ENCODE data around the gene MCL1.

Gene MCL1

DNA sequence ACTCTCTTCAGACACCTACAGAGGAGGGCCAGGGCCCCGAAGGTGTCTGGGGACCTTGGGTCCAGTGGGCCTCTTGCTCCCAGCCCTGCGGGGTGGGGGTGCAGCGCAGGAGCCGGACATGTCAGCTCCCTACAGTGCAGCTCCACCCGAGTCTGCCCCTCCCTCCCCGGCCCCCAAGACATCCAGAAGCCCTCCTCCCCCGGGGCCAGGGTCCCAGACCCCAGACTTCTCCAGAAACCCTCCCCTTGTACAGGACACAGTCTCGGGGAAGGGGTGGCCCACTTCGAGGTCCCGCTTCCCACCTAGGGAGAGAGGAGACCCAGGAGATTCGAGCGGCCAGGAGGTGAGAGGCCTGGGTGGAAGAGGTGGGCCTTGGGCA, 26.5 kb downstream of the MCL1 start:
- Mint-ChIP-seq H3K4me1 (ENCODE audit: low read depth) (peaks cover 71% of the 10 kb centered on the region), H3K27me3 (no peaks in the 10 kb centered on the region), H3K9me3 (no peaks in the 10 kb centered on the region), H3K36me3 (ENCODE audit: low read depth) (peaks cover 83% of the 10 kb centered on the region), H3K4me3 (peak overlapping the region; percentile 99), H3K27ac (peak overlapping the region; percentile 99)
- intact Hi-C loops (cut with micrococcal nuclease) = loop anchor here (1.0 to 5.0 kb wide), 2 partner anchors 8 to 91 kb away; no protein-coding TSS in a partner anchor

- Mint-ChIP-seq H3K27ac (peak overlapping the region; percentile 99), H3K27me3 (no peaks in the 10 kb centered on the region), H3K9me3 (no peaks in the 10 kb centered on the region), H3K4me3 (peak overlapping the region; percentile 99), H3K36me3 (ENCODE audit: low read depth) (peaks cover 77% of the 10 kb centered on the region), H3K4me1 (ENCODE audit: low read depth) (peaks cover 65% of the 10 kb centered on the region)
- intact Hi-C loops (cut with micrococcal nuclease) = loop anchor here (1.0 to 5.0 kb wide), 2 partner anchors 9 to 90 kb away; no protein-coding TSS in a partner anchor
Measured at GRCh38 chr1:150552128-150552910, 27.1 kb downstream of the MCL1 start.

DNA sequence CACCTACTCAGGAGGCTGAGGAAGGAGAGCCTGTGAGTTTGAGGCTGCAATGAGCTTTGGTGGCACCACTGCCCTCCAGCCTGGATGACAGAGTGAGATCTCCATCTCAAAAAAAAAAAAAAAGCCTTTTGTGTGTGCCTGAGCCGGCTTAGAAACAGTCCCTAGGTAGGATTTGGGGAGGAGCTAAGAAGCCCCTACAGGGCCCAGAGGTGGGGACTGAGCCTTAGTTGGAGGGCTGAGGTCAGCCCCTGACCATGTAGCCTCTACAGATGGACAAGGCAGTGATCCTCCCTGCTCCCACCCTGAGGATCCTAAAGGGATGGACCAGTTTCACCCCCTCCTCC, 27.7 kb downstream of the MCL1 start:
- no peaks in the 10 kb centered on the region for H3K9me3 Mint-ChIP-seq
- peak overlapping the region; percentile 99 for H3K4me3 Mint-ChIP-seq
- H3K27ac Mint-ChIP-seq = peak overlapping the region; percentile 99
- no peaks in the 10 kb centered on the region for H3K27me3 Mint-ChIP-seq
- H3K36me3 Mint-ChIP-seq (ENCODE audit: low read depth) = peaks cover 72% of the 10 kb centered on the region
- intact Hi-C loops (cut with micrococcal nuclease) = loop anchor here (1.0 to 5.0 kb wide), 2 partner anchors 10 to 89 kb away; no protein-coding TSS in a partner anchor
- H3K4me1 Mint-ChIP-seq (ENCODE audit: low read depth) = peaks cover 59% of the 10 kb centered on the region

DNA sequence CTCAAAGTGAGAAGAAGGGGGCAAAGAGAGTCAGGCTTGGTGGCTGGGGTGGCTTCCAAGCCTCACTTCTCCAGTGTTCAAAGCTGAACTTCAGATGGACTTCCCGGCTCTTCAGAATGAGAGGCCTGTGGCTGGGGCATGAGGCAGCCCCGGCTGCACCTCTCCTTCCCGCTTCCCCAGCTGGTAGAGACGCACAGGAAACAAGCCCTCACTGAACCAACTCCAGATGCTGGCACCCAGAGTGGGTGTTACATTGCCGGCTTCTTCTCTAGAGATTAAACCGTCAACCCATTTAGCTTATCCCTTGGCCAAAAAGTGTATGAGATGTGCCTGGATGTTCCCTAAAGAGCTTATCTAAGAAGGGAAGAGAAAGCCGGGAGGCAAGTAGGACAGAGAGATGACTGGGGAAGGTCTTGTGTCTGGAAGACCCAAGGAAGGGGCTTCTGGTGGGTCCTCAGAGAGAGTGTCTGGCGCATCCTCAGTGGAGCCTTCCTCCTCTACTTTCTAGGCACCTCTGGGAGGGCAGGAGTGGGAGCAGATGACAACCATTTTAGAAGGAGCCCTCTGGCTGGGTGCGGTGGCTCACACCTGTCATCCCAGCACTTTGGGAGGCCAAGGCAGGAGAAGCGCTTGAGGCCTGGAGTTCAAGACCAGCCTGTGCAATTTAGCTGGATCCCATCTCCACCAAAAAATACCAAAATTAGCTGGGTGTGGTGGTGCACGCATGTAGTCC, 28.2 kb downstream of the MCL1 start:
- H3K27me3 Mint-ChIP-seq = peaks cover 2% of the 10 kb centered on the region
- no peaks in the 10 kb centered on the region for H3K9me3 Mint-ChIP-seq
- peaks cover 66% of the 10 kb centered on the region for H3K36me3 Mint-ChIP-seq (ENCODE audit: low read depth)
- peak overlapping the region; percentile 99 for H3K4me3 Mint-ChIP-seq
- peak overlapping the region; percentile 99 for H3K27ac Mint-ChIP-seq
- peaks cover 54% of the 10 kb centered on the region for H3K4me1 Mint-ChIP-seq (ENCODE audit: low read depth)
- intact Hi-C loops (cut with micrococcal nuclease) = loop anchor here (5.0 kb wide), 1 partner anchor 89 kb away; no protein-coding TSS in a partner anchor

DNA sequence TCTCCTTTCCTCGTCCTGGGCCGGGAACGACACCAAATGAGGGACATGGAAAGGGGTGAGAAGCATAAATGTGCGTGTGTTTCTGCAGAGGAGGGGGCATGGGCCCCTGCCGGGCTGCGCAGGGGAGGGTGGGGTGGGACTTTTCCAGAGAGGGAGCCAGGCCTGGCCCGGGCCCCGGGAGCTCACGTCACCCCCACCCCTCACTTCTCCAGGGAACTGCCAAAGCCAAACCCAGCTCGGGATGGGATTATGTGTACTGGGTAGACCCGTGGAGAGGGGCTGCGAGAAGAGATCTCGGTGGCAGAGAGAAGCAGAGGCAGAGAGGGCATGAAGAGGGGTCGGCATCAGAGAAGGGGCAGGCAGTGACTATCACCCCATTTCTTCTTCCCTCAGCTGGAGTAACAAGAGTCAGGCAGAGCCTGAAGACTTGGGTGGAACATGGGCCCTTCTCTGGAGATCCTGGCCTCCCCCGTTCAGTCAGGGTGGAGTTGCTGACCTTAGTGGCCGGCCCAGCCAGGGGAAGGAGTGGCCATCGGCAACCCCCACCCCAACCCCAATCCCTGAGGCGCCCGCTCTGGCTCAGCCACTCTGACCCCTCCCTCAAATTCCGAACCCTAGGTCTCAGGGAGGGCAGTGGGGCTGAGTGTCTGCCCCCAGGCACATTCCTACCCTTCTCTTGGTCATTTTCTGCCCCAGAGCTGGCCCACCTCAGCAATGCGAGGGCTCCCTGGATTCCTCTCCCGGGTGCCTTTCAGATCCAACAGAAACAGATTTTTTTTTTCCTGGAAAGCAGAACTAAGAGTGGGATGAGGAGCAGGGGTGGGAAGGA, 29.0 kb downstream of the MCL1 start:
- H3K4me1 Mint-ChIP-seq (ENCODE audit: low read depth) = peaks cover 49% of the 10 kb centered on the region
- intact Hi-C loops (cut with micrococcal nuclease) = loop anchor here (5.0 kb wide), 1 partner anchor 88 kb away; no protein-coding TSS in a partner anchor
- H3K27ac Mint-ChIP-seq = peak overlapping the region; percentile 99
- H3K9me3 Mint-ChIP-seq = no peaks in the 10 kb centered on the region
- peaks cover 4% of the 10 kb centered on the region for H3K27me3 Mint-ChIP-seq
- H3K4me3 Mint-ChIP-seq = peak overlapping the region; percentile 99
- H3K36me3 Mint-ChIP-seq (ENCODE audit: low read depth) = peaks cover 59% of the 10 kb centered on the region

DNA sequence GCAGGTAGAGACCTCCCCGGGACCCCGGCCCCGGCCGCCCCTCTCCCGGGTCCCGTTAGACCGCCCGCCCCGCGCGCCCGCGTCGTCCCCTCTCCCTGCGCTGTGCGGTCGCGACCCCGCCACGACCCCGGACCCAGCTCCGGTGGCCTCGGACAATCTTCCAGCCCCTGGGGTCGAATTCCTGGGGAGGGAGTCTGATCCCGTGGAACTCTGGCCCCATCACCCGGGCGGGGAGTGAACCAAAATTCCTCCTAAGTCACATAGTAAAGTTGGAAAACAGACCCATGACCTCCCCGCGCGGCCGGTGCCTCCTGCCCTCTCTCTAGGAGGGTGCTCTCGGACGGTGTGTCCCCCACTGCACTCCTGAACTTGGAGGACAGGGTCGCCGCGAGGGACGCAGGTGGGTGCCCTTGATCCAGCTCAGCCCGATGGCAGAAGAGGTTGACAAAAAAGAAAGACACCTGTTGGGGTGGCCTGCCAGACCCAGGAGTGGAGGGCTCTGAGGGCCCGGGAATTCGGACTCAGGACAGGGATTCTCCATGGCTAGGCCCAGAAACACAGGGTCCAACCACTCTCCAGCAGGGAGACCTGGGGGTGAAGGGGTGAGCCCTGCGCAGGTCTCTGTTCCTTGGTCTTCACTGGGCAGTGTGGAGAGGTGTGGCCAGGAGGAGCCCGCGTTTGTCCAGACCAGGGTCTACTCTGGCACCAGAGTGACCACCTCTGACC, 29.8 kb downstream of the MCL1 start:
- Mint-ChIP-seq H3K4me3 (peak overlapping the region; percentile 99), H3K36me3 (ENCODE audit: low read depth) (peaks cover 51% of the 10 kb centered on the region), H3K27me3 (peaks cover 4% of the 10 kb centered on the region), H3K9me3 (no peaks in the 10 kb centered on the region), H3K4me1 (ENCODE audit: low read depth) (peaks cover 43% of the 10 kb centered on the region), H3K27ac (peak overlapping the region; percentile 99)
- intact Hi-C loops (cut with micrococcal nuclease) = loop anchor here (5.0 kb wide), 1 partner anchor 87 kb away; no protein-coding TSS in a partner anchor

DNA sequence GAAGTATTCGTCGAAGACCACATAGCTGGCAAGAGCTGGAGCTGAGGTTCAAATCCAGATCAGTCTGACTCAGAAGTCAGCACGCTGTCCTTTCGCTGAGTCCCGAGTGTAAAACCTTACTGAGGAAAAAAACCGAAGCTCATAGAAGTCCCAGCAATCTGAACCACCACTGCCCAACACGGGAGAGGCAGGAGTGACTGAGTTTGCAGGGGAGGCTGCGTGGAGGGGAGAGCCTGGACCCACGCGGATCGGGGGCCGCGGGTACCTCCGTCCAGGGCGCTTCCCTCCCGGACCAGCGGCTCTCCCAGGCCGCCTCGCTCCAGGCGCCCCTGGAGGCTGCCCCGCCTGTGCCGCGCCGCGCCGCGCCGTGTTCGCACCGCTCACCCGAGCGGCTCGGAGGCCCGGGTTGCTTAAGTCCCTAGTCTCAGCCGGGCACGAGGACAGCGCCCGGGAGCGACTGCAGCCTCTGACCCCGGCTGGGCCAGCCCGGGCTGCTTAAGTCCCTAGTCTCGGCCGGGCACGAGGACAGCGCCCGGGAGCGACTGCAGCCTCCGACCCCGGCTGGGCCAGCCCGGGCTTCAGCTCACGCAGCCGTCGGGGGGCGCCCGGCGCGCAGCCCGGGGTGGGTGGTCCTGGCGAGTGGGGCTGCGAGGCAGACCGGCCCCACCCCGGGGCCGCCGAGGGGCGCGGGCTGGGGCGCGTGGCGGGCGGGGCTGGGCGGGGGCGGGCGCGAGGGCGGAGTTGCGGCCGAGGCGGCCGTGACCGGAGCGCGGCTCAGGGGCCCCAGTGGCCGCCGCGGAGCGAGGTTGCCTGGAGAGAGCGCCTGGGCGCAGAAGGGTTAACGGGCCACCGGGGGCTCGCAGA, 30.5 kb downstream of the MCL1 start, which contains the start of gene ADAMTSL4:
Gene ADAMTSL4 (plus strand): TSS at position 777 of the 864 bp plus-strand sequence. CDS start 2,881 bp downstream, outside the sequence.
- peak within 1 kb of the TSS; percentile 99 for H3K4me3 Mint-ChIP-seq
- peaks cover 35% of the 10 kb centered on the region for H3K4me1 Mint-ChIP-seq (ENCODE audit: low read depth)
- intact Hi-C loops (cut with micrococcal nuclease) = no loop called here
- peaks cover 43% of the 10 kb centered on the region for H3K36me3 Mint-ChIP-seq (ENCODE audit: low read depth)
- peak within 1 kb of the TSS; percentile 99 for H3K27ac Mint-ChIP-seq
- no peaks in the 10 kb centered on the region for H3K9me3 Mint-ChIP-seq
- H3K27me3 Mint-ChIP-seq = peaks cover 4% of the 10 kb centered on the region

DNA sequence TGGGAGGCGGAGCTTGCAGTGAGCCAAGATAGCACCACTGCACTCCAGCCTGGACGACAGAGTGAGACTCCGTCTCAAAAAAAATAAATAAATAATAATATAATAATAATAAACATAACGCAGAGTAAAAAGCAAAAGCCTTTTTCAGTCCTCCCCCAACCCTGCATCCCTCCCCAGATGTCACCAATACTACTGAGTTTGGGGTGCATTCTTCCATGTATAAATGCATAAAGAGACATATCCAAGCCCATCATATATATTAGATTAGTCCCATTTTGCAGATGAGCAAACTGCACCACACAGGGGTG, 31.1 kb downstream of the MCL1 start:
- intact Hi-C loops (cut with micrococcal nuclease) = no loop called here
- Mint-ChIP-seq H3K9me3 (no peaks in the 10 kb centered on the region), H3K36me3 (ENCODE audit: low read depth) (peaks cover 37% of the 10 kb centered on the region), H3K4me3 (peak overlapping the region; percentile 75), H3K27me3 (peaks cover 4% of the 10 kb centered on the region), H3K27ac (peak overlapping the region; percentile 99), H3K4me1 (ENCODE audit: low read depth) (peaks cover 29% of the 10 kb centered on the region)

- H3K9me3 Mint-ChIP-seq = no peaks in the 10 kb centered on the region
- H3K27ac Mint-ChIP-seq = no peak overlapping the region
- H3K36me3 Mint-ChIP-seq (ENCODE audit: low read depth) = peaks cover 22% of the 10 kb centered on the region
- H3K4me3 Mint-ChIP-seq = no peak overlapping the region
- peaks cover 4% of the 10 kb centered on the region for H3K27me3 Mint-ChIP-seq
- H3K4me1 Mint-ChIP-seq (ENCODE audit: low read depth) = peaks cover 16% of the 10 kb centered on the region
- intact Hi-C loops (cut with micrococcal nuclease) = no loop called here
Measured at GRCh38 chr1:150546294-150546937, 33.0 kb downstream of the MCL1 start.

DNA sequence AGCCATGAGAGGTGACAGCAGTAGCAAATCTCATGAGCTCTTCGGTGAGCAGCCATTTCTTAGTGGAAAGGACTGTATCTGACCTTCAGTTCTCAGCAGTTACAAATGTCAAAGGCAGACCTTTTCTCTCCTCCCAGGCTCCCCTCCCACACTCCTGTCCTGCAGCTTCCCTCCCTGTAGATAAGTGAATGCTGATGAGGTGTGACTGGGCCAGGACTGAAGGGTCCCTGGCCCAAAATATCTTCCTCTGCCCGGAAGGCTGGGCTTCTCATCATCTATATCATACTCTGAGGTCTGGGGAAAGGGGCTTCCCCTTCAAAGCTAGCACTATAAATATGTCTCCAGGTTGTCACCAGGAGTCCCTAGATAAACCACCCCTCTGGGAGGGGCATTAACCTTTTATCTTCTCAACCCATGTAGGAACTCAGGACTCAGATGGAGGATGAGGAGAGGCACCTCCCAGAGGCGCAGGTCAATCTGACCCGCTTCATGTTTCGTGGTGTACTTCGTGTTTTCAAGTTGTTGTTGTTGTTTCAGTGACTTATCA, 33.9 kb downstream of the MCL1 start:
- Mint-ChIP-seq H3K4me1 (ENCODE audit: low read depth) (peaks cover 10% of the 10 kb centered on the region), H3K27ac (no peak overlapping the region), H3K9me3 (no peaks in the 10 kb centered on the region), H3K27me3 (peaks cover 4% of the 10 kb centered on the region), H3K36me3 (ENCODE audit: low read depth) (peaks cover 14% of the 10 kb centered on the region), H3K4me3 (no peak overlapping the region)
- intact Hi-C loops (cut with micrococcal nuclease) = no loop called here

GRCh38 chr1:150544204-150544603, 35.2 kb downstream of the MCL1 start:
- H3K4me3 Mint-ChIP-seq = no peak overlapping the region
- H3K36me3 Mint-ChIP-seq (ENCODE audit: low read depth) = peaks cover under 1% of the 10 kb centered on the region
- peaks cover 6% of the 10 kb centered on the region for H3K27me3 Mint-ChIP-seq
- H3K9me3 Mint-ChIP-seq = no peaks in the 10 kb centered on the region
- peaks cover 16% of the 10 kb centered on the region for H3K4me1 Mint-ChIP-seq (ENCODE audit: low read depth)
- intact Hi-C loops (cut with micrococcal nuclease) = no loop called here
- no peak overlapping the region for H3K27ac Mint-ChIP-seq

Data from dendritic cell treated with granulocyte-macrophage colony-stimulating factor and Interleukin-4, amounts not matched to agents 40 ng/mL and 50 ng/mL, for 4 days (primary cell).